ENCODE results near the gene UBE2V1.
A peak's percentile ranks its signal among the peaks of the same experiment; 100 is the strongest.
"Not testable (repeated sequence)": the region's sequence is repeated elsewhere in the genome, so short reads cannot be mapped to it uniquely, and the experiment has no call there.

Gene UBE2V1

GRCh38 chr20:50112512-50113419 lies at the start of gene UBE2V1:
Gene UBE2V1, minus strand, starts transcription at chr20:50113150. Its CDS starts 22 bp downstream, at chr20:50113128.
- peak; percentile 88 for DNase-seq (ENCODE audit: low spot score)

GRCh38 chr20:50161494-50161893 lies 48.5 kb upstream of the UBE2V1 start:
- not testable (repeated sequence) for DNase-seq (ENCODE audit: low spot score)

- peak; percentile 82 for DNase-seq (ENCODE audit: low spot score)
Observed at GRCh38 chr20:50153500-50154377, 40.8 kb upstream of the UBE2V1 start, which contains the start of gene PEDS1. Gene PEDS1, minus strand, starts transcription at chr20:50153723. Its CDS starts 86 bp downstream, at chr20:50153637.

GRCh38 chr20:50153153-50153499 lies 40.2 kb upstream of the UBE2V1 start:
- DNase-seq (ENCODE audit: low spot score), result no peak

- DNase-seq (ENCODE audit: low spot score), result no peak
Observed at GRCh38 chr20:50152394-50153152, 39.6 kb upstream of the UBE2V1 start.

- no peak for DNase-seq (ENCODE audit: low spot score)
Observed at GRCh38 chr20:50151034-50151743, 38.2 kb upstream of the UBE2V1 start.

- DNase-seq (ENCODE audit: low spot score), result no peak
Observed at GRCh38 chr20:50149481-50150254, 36.7 kb upstream of the UBE2V1 start.

GRCh38 chr20:50146732-50147662 lies 34.0 kb upstream of the UBE2V1 start:
- peak; percentile 82 for DNase-seq (ENCODE audit: low spot score)

- no peak for DNase-seq (ENCODE audit: low spot score)
Observed at GRCh38 chr20:50146214-50146613, 33.3 kb upstream of the UBE2V1 start.

GRCh38 chr20:50145566-50145965 lies 32.6 kb upstream of the UBE2V1 start:
- DNase-seq (ENCODE audit: low spot score), result no peak

- DNase-seq (ENCODE audit: low spot score), result no peak
Observed at GRCh38 chr20:50144362-50144761, 31.4 kb upstream of the UBE2V1 start.

GRCh38 chr20:50142812-50143211 lies 29.9 kb upstream of the UBE2V1 start:
- no peak for DNase-seq (ENCODE audit: low spot score)

GRCh38 chr20:50141811-50142561 lies 29.0 kb upstream of the UBE2V1 start:
- no peak for DNase-seq (ENCODE audit: low spot score)

GRCh38 chr20:50141018-50141675 lies 28.2 kb upstream of the UBE2V1 start:
- no peak for DNase-seq (ENCODE audit: low spot score)

GRCh38 chr20:50140339-50140859 lies 27.4 kb upstream of the UBE2V1 start:
- DNase-seq (ENCODE audit: low spot score), result no peak

GRCh38 chr20:50138479-50139393 lies 25.8 kb upstream of the UBE2V1 start:
- DNase-seq (ENCODE audit: low spot score), result no peak

GRCh38 chr20:50138120-50138478 lies 25.1 kb upstream of the UBE2V1 start:
- DNase-seq (ENCODE audit: low spot score), result no peak
